BJ (cell line): ENCODE measurements around the gene TRAF2. TPM values are rescaled to one million over a fixed set of nuclear protein-coding genes. Genes with fewer than 3 reads are reported as not detected.

ENCODE experiments used
- CTCF ChIA-PET: fragments of 350-600 bp; formaldehyde crosslinking; extraction: SDS; loops from one replicate; lab custom pipeline; 2021; ENCODE audit warnings: antibody characterized with exemption, inconsistent platforms; lab: Yijun Ruan, JAX
- POLR2A ChIA-PET: fragments of 300-600 bp; sonication (Branson Sonifier 250); formaldehyde crosslinking; extraction: SDS; loops from one replicate; lab custom pipeline; 2021; ENCODE audit warnings: antibody characterized with exemption; lab: Charles Lee
- DNase-seq: peaks from one replicate; pipeline ENCODE4 v3.0.0-alpha.2; 2011; ENCODE audit warnings: low read depth
- H3K27me3 ChIP-seq: 2 replicates; pipeline ENCODE4 v1.6.0; 2011; ENCODE audit warnings: low read length; ENCODE audit not compliant: control insufficient read depth, insufficient read depth
- H3K36me3 ChIP-seq: 2 replicates; pipeline ENCODE4 v1.5.1; 2011; ENCODE audit warnings: low read length; ENCODE audit not compliant: control insufficient read depth, insufficient read depth
- H3K4me3 ChIP-seq: 2 replicates; pipeline ENCODE4 v1.5.1; 2011; ENCODE audit warnings: low read depth, mild to moderate bottlenecking, control low read depth, low read length
- polyA plus RNA-seq: library from polyadenylated mRNA; depleted of rRNA; stranded (reverse); fragments of >200 nt; gene quantifications from 2 replicates; pipeline ENCODE4 v1.2.3, GENCODE V29; 2011
- TF ChIP-seq, protein P1 (sequence below): IDR thresholded peaks from 2 replicates; pipeline ENCODE4 v1.5.1; 2011; ENCODE audit warnings: low read depth, mild to moderate bottlenecking, control low read depth, inconsistent platforms, low read length, moderate library complexity; ENCODE audit not compliant: insufficient read depth

Gene TRAF2
- polyA plus RNA-seq, 1 experiment = 13.6 TPM

DNA sequence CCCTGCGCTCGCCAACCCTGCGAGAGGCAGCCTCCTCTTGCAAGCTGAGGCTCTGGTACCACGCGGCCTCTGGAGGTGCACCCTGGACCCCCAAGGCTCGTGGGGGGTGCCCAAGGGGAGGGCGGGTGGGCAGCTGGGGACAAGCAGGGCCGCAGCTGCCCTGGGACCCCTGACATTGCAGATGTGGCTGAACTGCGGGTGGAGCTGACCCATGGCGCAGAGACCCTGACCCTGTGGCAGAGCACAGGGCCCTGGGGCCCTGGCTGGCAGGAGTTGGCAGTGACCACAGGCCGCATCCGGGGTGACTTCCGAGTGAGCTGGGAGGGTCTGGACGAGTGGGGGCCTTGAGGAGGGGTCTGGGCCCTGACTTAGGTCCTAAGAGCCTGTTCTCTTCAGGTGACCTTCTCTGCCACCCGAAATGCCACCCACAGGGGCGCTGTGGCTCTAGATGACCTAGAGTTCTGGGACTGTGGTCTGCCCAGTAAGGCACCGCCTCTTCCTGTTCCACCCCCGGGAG, 32.7 kb upstream of the TRAF2 start:
- no peaks in the 10 kb centered on the region for H3K27me3 ChIP-seq
- no peak for DNase-seq
- ChIA-PET CTCF (no interaction called here), POLR2A (no interaction called here)
- peaks cover 11% of the 10 kb centered on the region for H3K36me3 ChIP-seq
- no peak overlapping the region for H3K4me3 ChIP-seq
- TF ChIP-seq, protein P1, sequence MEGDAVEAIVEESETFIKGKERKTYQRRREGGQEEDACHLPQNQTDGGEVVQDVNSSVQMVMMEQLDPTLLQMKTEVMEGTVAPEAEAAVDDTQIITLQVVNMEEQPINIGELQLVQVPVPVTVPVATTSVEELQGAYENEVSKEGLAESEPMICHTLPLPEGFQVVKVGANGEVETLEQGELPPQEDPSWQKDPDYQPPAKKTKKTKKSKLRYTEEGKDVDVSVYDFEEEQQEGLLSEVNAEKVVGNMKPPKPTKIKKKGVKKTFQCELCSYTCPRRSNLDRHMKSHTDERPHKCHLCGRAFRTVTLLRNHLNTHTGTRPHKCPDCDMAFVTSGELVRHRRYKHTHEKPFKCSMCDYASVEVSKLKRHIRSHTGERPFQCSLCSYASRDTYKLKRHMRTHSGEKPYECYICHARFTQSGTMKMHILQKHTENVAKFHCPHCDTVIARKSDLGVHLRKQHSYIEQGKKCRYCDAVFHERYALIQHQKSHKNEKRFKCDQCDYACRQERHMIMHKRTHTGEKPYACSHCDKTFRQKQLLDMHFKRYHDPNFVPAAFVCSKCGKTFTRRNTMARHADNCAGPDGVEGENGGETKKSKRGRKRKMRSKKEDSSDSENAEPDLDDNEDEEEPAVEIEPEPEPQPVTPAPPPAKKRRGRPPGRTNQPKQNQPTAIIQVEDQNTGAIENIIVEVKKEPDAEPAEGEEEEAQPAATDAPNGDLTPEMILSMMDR = no peak

DNA sequence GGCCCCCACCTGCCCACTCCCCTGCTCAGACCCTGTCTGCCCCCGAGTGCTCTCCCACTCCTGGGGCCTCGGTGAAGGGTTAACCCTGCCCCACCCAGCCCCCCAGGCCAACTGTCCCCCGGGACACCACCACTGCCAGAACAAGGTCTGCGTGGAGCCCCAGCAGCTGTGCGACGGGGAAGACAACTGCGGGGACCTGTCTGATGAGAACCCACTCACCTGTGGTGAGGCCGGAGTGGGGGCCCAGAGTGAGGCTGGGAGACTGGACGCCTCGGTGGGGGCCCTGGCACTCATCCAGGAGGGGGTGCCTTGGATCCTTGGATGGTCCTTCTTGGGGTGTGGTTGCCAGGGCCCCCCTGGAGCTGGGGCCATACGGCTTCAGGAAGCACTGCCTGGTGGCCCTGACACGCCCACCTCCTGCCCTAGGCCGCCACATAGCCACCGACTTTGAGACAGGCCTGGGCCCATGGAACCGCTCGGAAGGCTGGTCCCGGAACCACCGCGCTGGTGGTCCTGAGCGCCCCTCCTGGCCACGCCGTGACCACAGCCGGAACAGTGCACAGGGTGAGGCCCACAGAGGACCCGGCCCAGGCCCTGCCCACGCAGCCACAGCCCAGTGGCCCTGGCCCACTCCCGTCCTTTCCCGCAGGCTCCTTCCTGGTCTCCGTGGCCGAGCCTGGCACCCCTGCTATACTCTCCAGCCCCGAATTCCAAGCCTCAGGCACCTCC, 32.0 kb upstream of the TRAF2 start:
- TF ChIP-seq, protein P1 = no peak
- Histone ChIP-seq H3K27me3 (no peaks in the 10 kb centered on the region), H3K36me3 (peaks cover 11% of the 10 kb centered on the region), H3K4me3 (no peak overlapping the region)
- ChIA-PET POLR2A (no interaction called here), CTCF (interaction anchor here (0.6 kb wide), 1 partner anchor 25 kb away, joined by 4 read pairs; no protein-coding TSS in a partner anchor)
- DNase-seq = no peak

DNA sequence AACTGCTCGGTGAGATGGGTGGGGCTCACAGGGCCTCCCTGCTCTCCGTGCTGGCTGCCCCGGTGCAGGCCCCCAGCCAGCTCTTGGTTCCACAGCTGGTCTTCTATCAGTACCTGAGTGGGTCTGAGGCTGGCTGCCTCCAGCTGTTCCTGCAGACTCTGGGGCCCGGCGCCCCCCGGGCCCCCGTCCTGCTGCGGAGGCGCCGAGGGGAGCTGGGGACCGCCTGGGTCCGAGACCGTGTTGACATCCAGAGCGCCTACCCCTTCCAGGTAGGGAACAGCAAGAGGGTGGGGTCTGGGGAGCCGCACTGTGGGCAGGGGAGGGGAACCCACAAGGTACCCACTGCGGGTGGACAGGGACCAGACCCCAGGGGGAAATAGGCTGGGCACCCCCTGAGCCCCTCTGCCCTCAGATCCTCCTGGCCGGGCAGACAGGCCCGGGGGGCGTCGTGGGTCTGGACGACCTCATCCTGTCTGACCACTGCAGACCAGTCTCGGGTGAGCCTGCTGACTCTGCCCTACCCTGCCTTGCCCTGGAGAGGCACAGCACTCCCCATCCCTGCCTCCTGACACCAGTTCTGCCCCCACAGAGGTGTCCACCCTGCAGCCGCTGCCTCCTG, 31.4 kb upstream of the TRAF2 start:
- Histone ChIP-seq H3K36me3 (peaks cover 12% of the 10 kb centered on the region), H3K27me3 (no peaks in the 10 kb centered on the region), H3K4me3 (no peak overlapping the region)
- ChIA-PET CTCF (no interaction called here), POLR2A (no interaction called here)
- no peak for DNase-seq
- TF ChIP-seq, protein P1 = no peak

DNA sequence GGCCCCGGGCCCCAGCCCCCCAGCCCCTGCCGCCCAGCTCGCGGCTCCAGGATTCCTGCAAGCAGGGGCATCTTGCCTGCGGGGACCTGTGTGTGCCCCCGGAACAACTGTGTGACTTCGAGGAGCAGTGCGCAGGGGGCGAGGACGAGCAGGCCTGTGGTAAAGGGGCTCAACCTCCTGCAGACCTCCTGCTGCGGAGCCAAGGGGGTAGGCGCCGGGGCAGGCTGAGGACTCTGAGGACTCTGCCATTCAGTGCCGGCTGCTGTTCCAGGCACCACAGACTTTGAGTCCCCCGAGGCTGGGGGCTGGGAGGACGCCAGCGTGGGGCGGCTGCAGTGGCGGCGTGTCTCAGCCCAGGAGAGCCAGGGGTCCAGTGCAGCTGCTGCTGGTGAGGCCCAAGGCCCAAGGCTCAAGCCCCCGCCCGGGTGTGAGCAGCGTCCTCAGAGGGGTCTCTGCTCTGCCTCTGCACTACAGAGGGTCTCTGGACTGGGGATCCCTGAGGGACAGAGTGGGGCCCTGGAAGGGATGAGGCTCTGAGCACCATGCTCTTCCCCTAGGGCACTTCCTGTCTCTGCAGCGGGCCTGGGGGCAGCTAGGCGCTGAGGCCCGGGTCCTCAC, 30.7 kb upstream of the TRAF2 start:
- DNase-seq = no peak
- Histone ChIP-seq H3K36me3 (peaks cover 12% of the 10 kb centered on the region), H3K4me3 (no peak overlapping the region), H3K27me3 (no peaks in the 10 kb centered on the region)
- POLR2A ChIA-PET = no interaction called here
- CTCF ChIA-PET = interaction anchor here (0.9 kb wide), 1 partner anchor 13 kb away, joined by 3 read pairs; the partner anchor contains the start of gene AJM1
- TF ChIP-seq, protein P1 = no peak

DNA sequence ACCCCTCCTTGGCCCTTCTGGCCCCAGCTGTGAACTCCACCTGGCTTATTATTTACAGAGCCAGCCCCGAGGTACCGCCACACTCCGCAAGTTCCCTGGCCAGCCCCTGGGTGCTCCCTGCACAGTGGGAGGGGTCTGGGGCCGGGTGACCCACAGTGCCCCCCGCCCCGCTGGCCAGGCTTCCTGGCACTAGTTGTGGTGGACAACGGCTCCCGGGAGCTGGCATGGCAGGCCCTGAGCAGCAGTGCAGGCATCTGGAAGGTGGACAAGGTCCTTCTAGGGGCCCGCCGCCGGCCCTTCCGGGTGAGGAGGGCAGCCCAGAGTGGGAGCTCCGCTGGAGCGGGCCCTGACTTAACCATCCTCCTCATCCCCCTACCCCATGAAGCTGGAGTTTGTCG, 30.2 kb upstream of the TRAF2 start:
- no peak for DNase-seq
- H3K36me3 ChIP-seq = peaks cover 12% of the 10 kb centered on the region
- ChIA-PET CTCF (interaction anchor here (0.9 kb wide), 1 partner anchor 14 kb away, joined by 3 read pairs; the partner anchor contains the start of gene AJM1), POLR2A (no interaction called here)
- H3K4me3 ChIP-seq = no peak overlapping the region
- H3K27me3 ChIP-seq = no peaks in the 10 kb centered on the region
- TF ChIP-seq, protein P1 = no peak
